Measurements from ENCODE around the gene SPOP.

Gene SPOP

DNA sequence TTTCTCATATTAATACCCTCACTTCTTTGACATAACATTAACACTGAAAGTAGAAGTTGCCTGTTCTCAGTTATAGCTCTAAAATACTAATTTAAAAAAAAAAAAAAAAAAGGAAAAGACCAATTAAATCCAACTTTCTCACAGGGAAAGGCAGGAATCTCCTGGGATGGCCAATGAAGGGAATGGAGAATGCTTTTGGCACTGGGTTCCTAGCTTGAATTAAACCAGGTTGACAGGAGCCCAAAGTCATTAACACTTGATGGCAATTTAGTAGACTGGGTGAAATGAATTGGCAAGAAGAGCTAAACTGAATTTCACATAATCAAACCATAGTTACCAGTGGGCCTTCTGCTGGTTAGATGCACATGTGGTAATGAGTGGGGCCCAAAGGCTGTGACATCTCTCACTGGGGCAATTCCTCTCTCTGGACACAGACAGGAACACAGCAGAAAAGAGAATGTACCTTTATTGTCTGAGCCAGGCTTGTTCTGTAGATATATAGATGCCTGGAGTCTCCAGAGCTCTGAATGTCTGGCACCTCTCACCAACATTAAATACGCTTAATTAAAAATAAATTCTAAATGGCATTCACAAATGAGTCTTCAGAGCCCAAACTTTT lies 64.6 kb downstream of the SPOP start:
- Histone ChIP-seq H3K9me2 (replicated peaks; ENCODE audit: insufficient read depth, low read length) (no peaks in the 10 kb centered on the region), H3K79me2 (ENCODE audit: insufficient read depth, low read length) (no peaks in the 10 kb centered on the region), H3K9ac (ENCODE audit: low read length) (no peak overlapping the region), H3K4me2 (ENCODE audit: low read depth, low read length, poor library complexity, severe bottlenecking) (no peak overlapping the region), H3K27me3 (ENCODE audit: low read length) (no peaks in the 10 kb centered on the region), H3K4me3 (ENCODE audit: insufficient read depth, low read length, poor library complexity, severe bottlenecking) (no peak overlapping the region), H4K20me1 (ENCODE audit: low read depth, low read length) (peaks cover 3% of the 10 kb centered on the region; the same call in 1 of the 2 replicates), H3K27ac (ENCODE audit: low read depth, low read length) (no peak overlapping the region), H3F3A (ENCODE audit: insufficient read depth) (no peaks in the 10 kb centered on the region; the same call in 1 of the 2 replicates), H2AFZ (ENCODE audit: low read depth, low read length, severe bottlenecking) (no peak overlapping the region), H3K36me3 (ENCODE audit: low read length) (peaks cover 23% of the 10 kb centered on the region; the same call in 1 of the 2 replicates), H3K9me3 (ENCODE audit: insufficient read depth, low read length) (no peaks in the 10 kb centered on the region)
- TF ChIP-seq EZH2phosphoT487 (conservative IDR thresholded peaks at IDR 0.05; ENCODE audit: low read length) (no peak), CTCF (IDR thresholded peaks at IDR 0.05; ENCODE audit: insufficient read depth, low read length, poor library complexity, severe bottlenecking) (no peak)

- Histone ChIP-seq H3K27ac (ENCODE audit: low read depth, low read length) (no peak overlapping the region), H2AFZ (ENCODE audit: low read depth, low read length, severe bottlenecking) (no peak overlapping the region), H3K9me3 (ENCODE audit: insufficient read depth, low read length) (no peaks in the 10 kb centered on the region), H4K20me1 (ENCODE audit: low read depth, low read length) (peaks cover 3% of the 10 kb centered on the region; the same call in 1 of the 2 replicates), H3K79me2 (ENCODE audit: insufficient read depth, low read length) (no peaks in the 10 kb centered on the region), H3K4me2 (ENCODE audit: low read depth, low read length, poor library complexity, severe bottlenecking) (no peak overlapping the region), H3F3A (ENCODE audit: insufficient read depth) (no peaks in the 10 kb centered on the region; the same call in 1 of the 2 replicates), H3K4me3 (ENCODE audit: insufficient read depth, low read length, poor library complexity, severe bottlenecking) (no peak overlapping the region), H3K36me3 (ENCODE audit: low read length) (peaks cover 23% of the 10 kb centered on the region; the same call in 1 of the 2 replicates), H3K9me2 (replicated peaks; ENCODE audit: insufficient read depth, low read length) (no peaks in the 10 kb centered on the region), H3K9ac (ENCODE audit: low read length) (no peak overlapping the region), H3K27me3 (ENCODE audit: low read length) (no peaks in the 10 kb centered on the region)
- TF ChIP-seq CTCF (IDR thresholded peaks at IDR 0.05; ENCODE audit: insufficient read depth, low read length, poor library complexity, severe bottlenecking) (no peak), EZH2phosphoT487 (conservative IDR thresholded peaks at IDR 0.05; ENCODE audit: low read length) (no peak)
Observed at GRCh38 chr17:49612726-49613125, 65.2 kb downstream of the SPOP start.

DNA sequence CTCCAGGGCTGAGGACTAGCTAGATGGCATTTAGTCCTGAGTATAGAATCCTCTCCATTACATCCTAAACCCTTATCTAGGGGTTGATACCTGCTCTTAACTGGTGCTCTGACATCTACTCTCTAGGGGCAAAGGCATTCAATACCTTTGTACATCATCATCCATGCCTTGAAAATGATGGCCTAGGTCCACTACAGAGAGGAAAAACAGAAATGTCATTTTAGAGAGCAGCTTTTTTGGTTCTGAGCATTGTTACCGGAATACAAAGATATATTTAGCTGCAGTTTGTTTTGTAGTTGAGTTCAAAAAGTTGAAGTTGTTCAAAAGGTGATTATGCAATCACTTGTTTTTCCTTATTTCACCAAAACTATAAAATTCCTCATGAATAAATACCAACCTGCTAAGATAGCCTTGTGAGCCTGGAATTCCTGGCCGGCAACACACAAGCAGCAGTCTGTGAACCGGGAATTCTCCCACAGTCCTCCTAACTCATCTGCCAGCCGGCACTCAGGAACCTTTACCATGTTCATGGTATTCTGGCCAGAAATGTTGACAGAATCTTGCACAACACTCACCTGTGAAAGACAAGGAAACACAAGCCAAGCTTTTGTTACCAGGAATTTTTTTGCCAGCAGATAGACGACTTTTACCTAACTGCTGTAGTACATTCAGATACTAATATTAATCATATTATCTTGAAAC lies 66.9 kb downstream of the SPOP start:
- peaks cover 3% of the 10 kb centered on the region; the same call in 1 of the 2 replicates for H4K20me1 ChIP-seq (ENCODE audit: low read depth, low read length)
- H3K36me3 ChIP-seq (ENCODE audit: low read length) = peaks cover 23% of the 10 kb centered on the region; the same call in 1 of the 2 replicates
- H3K4me3 ChIP-seq (ENCODE audit: insufficient read depth, low read length, poor library complexity, severe bottlenecking) = no peak overlapping the region
- H3F3A ChIP-seq (ENCODE audit: insufficient read depth) = no peaks in the 10 kb centered on the region; the same call in 1 of the 2 replicates
- H3K27me3 ChIP-seq (ENCODE audit: low read length) = no peaks in the 10 kb centered on the region
- H3K27ac ChIP-seq (ENCODE audit: low read depth, low read length) = no peak overlapping the region
- H2AFZ ChIP-seq (ENCODE audit: low read depth, low read length, severe bottlenecking) = no peak overlapping the region
- H3K9me3 ChIP-seq (ENCODE audit: insufficient read depth, low read length) = no peaks in the 10 kb centered on the region
- TF ChIP-seq CTCF (IDR thresholded peaks at IDR 0.05; ENCODE audit: insufficient read depth, low read length, poor library complexity, severe bottlenecking) = no peak
- TF ChIP-seq EZH2phosphoT487 (conservative IDR thresholded peaks at IDR 0.05; ENCODE audit: low read length) = no peak
- H3K4me2 ChIP-seq (ENCODE audit: low read depth, low read length, poor library complexity, severe bottlenecking) = no peak overlapping the region
- no peaks in the 10 kb centered on the region for H3K9me2 ChIP-seq (replicated peaks; ENCODE audit: insufficient read depth, low read length)
- no peaks in the 10 kb centered on the region for H3K79me2 ChIP-seq (ENCODE audit: insufficient read depth, low read length)
- no peak overlapping the region for H3K9ac ChIP-seq (ENCODE audit: low read length)

Measured in SU-DHL-6 (cell line).